ENCODE measurements around the gene GPANK1. TPM values are rescaled to one million over a fixed set of nuclear protein-coding genes. Genes with fewer than 3 reads are reported as not detected.
A peak's percentile ranks its signal among the peaks of the same experiment; 100 is the strongest.

The GPANK1 gene
- total and polyA plus RNA-seq, 2 of the 13 experiments (the other 11 are each of a cell fraction or from before 2014, with no cell fraction given) = 15.4 to 22.8 TPM

- TF ChIP-seq ZNF207 (IDR thresholded peaks at IDR 0.05; ENCODE audit: borderline replicate concordance) (no peak), ZNF777 (CRISPR knock-in tag; IDR thresholded peaks at IDR 0.05) (peak; percentile 43; the same call in 1 of the 2 replicates), ZNF224 (CRISPR knock-in tag; IDR thresholded peaks at IDR 0.05) (no peak; the same call in 1 of the 2 replicates), MLX (CRISPR knock-in tag; IDR thresholded peaks at IDR 0.05) (no peak), CHD2 (IDR thresholded peaks at IDR 0.05; ENCODE audit: low read depth, low read length) (peak; percentile 76), GTF3A (CRISPR knock-in tag; conservative IDR thresholded peaks at IDR 0.05) (peak; percentile 67; the same call in 1 of the 2 replicates), ISX (CRISPR knock-in tag; conservative IDR thresholded peaks at IDR 0.05) (no peak), GPN1 (CRISPR knock-in tag; IDR thresholded peaks at IDR 0.05; ENCODE audit: borderline replicate concordance) (no peak), CSRNP2 (CRISPR knock-in tag; conservative IDR thresholded peaks at IDR 0.05; ENCODE audit: low read depth) (no peak), KLF15 (CRISPR knock-in tag; IDR thresholded peaks at IDR 0.05; ENCODE audit: borderline replicate concordance) (0 out of 2 replicates have a peak, but pooled peaks have one; percentile 57), HINFP (CRISPR knock-in tag; IDR thresholded peaks at IDR 0.05; ENCODE audit: low read depth) (no peak), ZNF275 (CRISPR knock-in tag; IDR thresholded peaks at IDR 0.05; ENCODE audit: borderline replicate concordance) (peak; percentile 75; the same call in 1 of the 2 replicates), EEA1 (CRISPR knock-in tag; IDR thresholded peaks at IDR 0.05; ENCODE audit: borderline replicate concordance) (no peak; the same call in 1 of the 2 replicates), ARID5B (CRISPR knock-in tag; IDR thresholded peaks at IDR 0.05) (no peak; the same call in 1 of the 2 replicates), SNRNP70 (IDR thresholded peaks at IDR 0.05; ENCODE audit: low read depth, low read length) (no peak), TBL1XR1 (IDR thresholded peaks at IDR 0.05; ENCODE audit: borderline replicate concordance, low read length, partially characterized antibody) (peak; percentile 78), MATR3 (CRISPR knock-in tag; IDR thresholded peaks at IDR 0.05) (no peak), ZNF674 (CRISPR knock-in tag; IDR thresholded peaks at IDR 0.05; ENCODE audit: low read depth) (no peak), ZNF234 (CRISPR knock-in tag; conservative IDR thresholded peaks at IDR 0.05) (no peak), SOX5 (CRISPR knock-in tag; IDR thresholded peaks at IDR 0.05; ENCODE audit: borderline replicate concordance) (0 out of 2 replicates have a peak, but pooled peaks have one; percentile 49)
These were observed 44.8 kb downstream of the GPANK1 start (continued) for GRCh38 chr6:31619805-31620585.

Measured in HepG2 (cell line).